SK-N-SH (cell line): ENCODE data around the gene TRIM69.

Experiments
- CHD2 ChIP-seq: fragments of 150-350 bp; IDR thresholded peaks from 2 replicates; pipeline ENCODE4 v1.6.1; 2018; ENCODE audit warnings: low read length; ENCODE audit not compliant: partially characterized antibody
- GATA2 ChIP-seq: sonication (generic); formaldehyde crosslinking; IDR thresholded peaks from 2 replicates; pipeline ENCODE4 v1.5.0; 2020; ENCODE audit warnings: mild to moderate bottlenecking, missing genetic modification reagents
- RAD21 ChIP-seq: IDR thresholded peaks from 2 replicates; pipeline ENCODE4 v1.6.1; 2012; ENCODE audit warnings: mild to moderate bottlenecking, low read length
- YY1 ChIP-seq: IDR thresholded peaks from 2 replicates; pipeline ENCODE4 v1.4.0; 2012; ENCODE audit warnings: low read depth, mild to moderate bottlenecking
- TF ChIP-seq, protein P1 (sequence below): fragments of 200-600 bp; sonication (generic); IDR thresholded peaks from 2 replicates; pipeline ENCODE4 v1.6.1; 2017; ENCODE audit warnings: antibody characterized with exemption, mild to moderate bottlenecking, moderate library complexity

DNA sequence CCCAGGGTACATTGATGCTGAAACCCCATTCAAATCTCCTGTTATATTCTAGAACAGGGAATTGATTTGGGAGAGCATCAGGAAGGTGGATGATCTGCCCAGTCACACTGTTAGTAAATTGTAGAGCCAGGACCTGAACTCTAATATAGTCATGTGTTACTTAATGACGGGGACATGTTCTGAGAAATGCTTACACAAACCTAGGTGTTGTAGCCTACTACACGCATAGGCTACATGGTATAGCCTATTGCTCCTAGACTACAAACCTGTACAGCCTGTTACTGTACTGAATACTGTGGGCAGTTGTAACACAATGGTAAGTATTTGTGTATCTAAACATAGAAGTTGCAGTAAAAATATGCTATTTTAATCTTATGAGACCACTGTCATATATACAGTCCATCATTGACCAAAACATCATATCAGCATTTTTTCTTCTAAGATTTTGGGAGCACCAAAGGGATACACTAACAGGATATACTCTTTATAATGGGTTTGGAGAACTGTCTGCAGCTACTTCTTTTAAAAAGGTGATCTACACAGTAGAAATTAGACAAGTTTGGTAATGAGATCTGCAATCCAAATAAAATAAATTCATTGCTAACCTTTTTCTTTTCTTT, 19.2 kb upstream of the TRIM69 start:
- TF ChIP-seq CHD2 (no peak), YY1 (no peak), GATA2 (CRISPR knock-in tag) (no peak), RAD21 (no peak)
- TF ChIP-seq, protein P1, sequence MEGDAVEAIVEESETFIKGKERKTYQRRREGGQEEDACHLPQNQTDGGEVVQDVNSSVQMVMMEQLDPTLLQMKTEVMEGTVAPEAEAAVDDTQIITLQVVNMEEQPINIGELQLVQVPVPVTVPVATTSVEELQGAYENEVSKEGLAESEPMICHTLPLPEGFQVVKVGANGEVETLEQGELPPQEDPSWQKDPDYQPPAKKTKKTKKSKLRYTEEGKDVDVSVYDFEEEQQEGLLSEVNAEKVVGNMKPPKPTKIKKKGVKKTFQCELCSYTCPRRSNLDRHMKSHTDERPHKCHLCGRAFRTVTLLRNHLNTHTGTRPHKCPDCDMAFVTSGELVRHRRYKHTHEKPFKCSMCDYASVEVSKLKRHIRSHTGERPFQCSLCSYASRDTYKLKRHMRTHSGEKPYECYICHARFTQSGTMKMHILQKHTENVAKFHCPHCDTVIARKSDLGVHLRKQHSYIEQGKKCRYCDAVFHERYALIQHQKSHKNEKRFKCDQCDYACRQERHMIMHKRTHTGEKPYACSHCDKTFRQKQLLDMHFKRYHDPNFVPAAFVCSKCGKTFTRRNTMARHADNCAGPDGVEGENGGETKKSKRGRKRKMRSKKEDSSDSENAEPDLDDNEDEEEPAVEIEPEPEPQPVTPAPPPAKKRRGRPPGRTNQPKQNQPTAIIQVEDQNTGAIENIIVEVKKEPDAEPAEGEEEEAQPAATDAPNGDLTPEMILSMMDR = no peak
